ENCODE data around the gene PRPS1L1. TPM values are rescaled to one million over a fixed set of nuclear protein-coding genes. Genes with fewer than 3 reads are reported as not detected.

PRPS1L1 gene
- total RNA-seq, 6 experiments from 2014 or later = not detected

GRCh38 chr7:17989546-17989945 is 38.1 kb downstream of the PRPS1L1 start:
- no peaks in the 10 kb centered on the region for H3K9me3 ChIP-seq
- no peak overlapping the region for H3K4me3 ChIP-seq
- no peaks in the 10 kb centered on the region for H3K27me3 ChIP-seq
- no peaks in the 10 kb centered on the region for H3K4me1 ChIP-seq
- ATAC-seq = no peak
- WGBS (ENCODE audit: insufficient coverage, low coverage, low lambda C conversion rate, missing lambda C conversion rate) = 54% methylated on average over 2 of the region's 5 CpGs
- no peaks in the 10 kb centered on the region for H3K36me3 ChIP-seq
- intact Hi-C loops (cut with DNase I) = no loop called here
- no peak overlapping the region for H3K27ac ChIP-seq
- TF ChIP-seq CTCF (IDR thresholded peaks at IDR 0.05) = no peak
- no peak for TF ChIP-seq POLR2A (IDR thresholded peaks at IDR 0.05)
- no peak for DNase-seq

GRCh38 chr7:17988858-17989257 is 38.8 kb downstream of the PRPS1L1 start:
- Histone ChIP-seq H3K4me1 (no peaks in the 10 kb centered on the region), H3K27ac (no peak overlapping the region), H3K4me3 (no peak overlapping the region), H3K27me3 (no peaks in the 10 kb centered on the region), H3K9me3 (no peaks in the 10 kb centered on the region), H3K36me3 (no peaks in the 10 kb centered on the region)
- ATAC-seq = no peak
- WGBS (ENCODE audit: insufficient coverage, low coverage, low lambda C conversion rate, missing lambda C conversion rate) = 78% methylated on average over 5 of the region's 6 CpGs
- no peak for DNase-seq
- intact Hi-C loops (cut with DNase I) = no loop called here
- TF ChIP-seq POLR2A (IDR thresholded peaks at IDR 0.05) (no peak), CTCF (IDR thresholded peaks at IDR 0.05) (no peak)

- intact Hi-C loops (cut with DNase I) = no loop called here
- ATAC-seq = no peak
These were observed 39.5 kb downstream of the PRPS1L1 start for GRCh38 chr7:17988141-17988540.

GRCh38 chr7:17986851-17987250 is 40.8 kb downstream of the PRPS1L1 start:
- ATAC-seq (no peak), DNase-seq (no peak)
- Histone ChIP-seq H3K27me3 (no peaks in the 10 kb centered on the region), H3K4me3 (no peak overlapping the region), H3K4me1 (no peaks in the 10 kb centered on the region), H3K27ac (no peak overlapping the region), H3K36me3 (no peaks in the 10 kb centered on the region), H3K9me3 (no peaks in the 10 kb centered on the region)
- TF ChIP-seq POLR2A (IDR thresholded peaks at IDR 0.05) (no peak), CTCF (IDR thresholded peaks at IDR 0.05) (no peak)
- intact Hi-C loops (cut with DNase I) = no loop called here
- 67% methylated on average over 1 of the region's 1 CpG for WGBS (ENCODE audit: insufficient coverage, low coverage, low lambda C conversion rate, missing lambda C conversion rate)

More at GRCh38 chr7:17988141-17988540, 39.5 kb downstream of the PRPS1L1 start:
- WGBS (ENCODE audit: insufficient coverage, low coverage, low lambda C conversion rate, missing lambda C conversion rate) = 67% methylated on average over 5 of the region's 6 CpGs
- Histone ChIP-seq H3K4me3 (no peak overlapping the region), H3K36me3 (no peaks in the 10 kb centered on the region), H3K27ac (no peak overlapping the region), H3K4me1 (no peaks in the 10 kb centered on the region), H3K27me3 (no peaks in the 10 kb centered on the region), H3K9me3 (no peaks in the 10 kb centered on the region)
- DNase-seq = no peak
- TF ChIP-seq CTCF (IDR thresholded peaks at IDR 0.05) (no peak), POLR2A (IDR thresholded peaks at IDR 0.05) (no peak)
